ENCODE results near the gene PMEPA1. TPM values are rescaled to one million over a fixed set of nuclear protein-coding genes. Genes with fewer than 3 reads are reported as not detected.

PMEPA1 gene
- total RNA-seq, 1 donor from 2014 or later = 49.4 TPM

- H3K79me2 ChIP-seq (ENCODE audit: insufficient read depth, low read length) = peaks cover 98% of the 10 kb centered on the region
- peaks cover 97% of the 10 kb centered on the region for H4K20me1 ChIP-seq (ENCODE audit: insufficient read depth, low read length)
- H3K36me3 ChIP-seq (ENCODE audit: insufficient read depth, low read length) = no peaks in the 10 kb centered on the region
- Mint-ChIP-seq H3K9me3 (ENCODE audit: unreplicated experiment) (no peaks in the 10 kb centered on the region), H3K27me3 (ENCODE audit: low read depth, unreplicated experiment) (no peaks in the 10 kb centered on the region), H3K27ac (ENCODE audit: unreplicated experiment) (no peak overlapping the region), H3K4me1 (ENCODE audit: low read depth, unreplicated experiment) (peaks cover 5% of the 10 kb centered on the region), H3K36me3 (ENCODE audit: low read depth, unreplicated experiment) (peaks cover 5% of the 10 kb centered on the region), H3K4me3 (ENCODE audit: unreplicated experiment) (no peak overlapping the region)
- no peak for TF ChIP-seq CTCF (IDR thresholded peaks at IDR 0.05; ENCODE audit: insufficient read depth, low read depth, low read length)
- no peak for TF ChIP-seq EZH2 (IDR thresholded peaks at IDR 0.05; ENCODE audit: insufficient read depth, low read length)
- no peaks in the 10 kb centered on the region for H3K9me3 ChIP-seq (ENCODE audit: insufficient read depth, low read depth, low read length)
- H3K4me1 ChIP-seq (ENCODE audit: insufficient read depth, low read length) = peaks cover 3% of the 10 kb centered on the region
- H3K27me3 ChIP-seq (ENCODE audit: insufficient read depth, low read length) = no peaks in the 10 kb centered on the region
- FAIRE-seq (no peak), DNase-seq (ENCODE audit: low read depth) (no peak)
- H3K4me3 ChIP-seq (ENCODE audit: insufficient read depth, low read depth, low read length) = no peak overlapping the region
- H3K4me2 ChIP-seq (ENCODE audit: low read length) = no peak overlapping the region
- H2AFZ ChIP-seq (ENCODE audit: low read depth, low read length) = no peak overlapping the region
- no peak overlapping the region for H3K27ac ChIP-seq (ENCODE audit: low read depth, low read length)
- H3K9ac ChIP-seq (ENCODE audit: low read length) = no peak overlapping the region
Measured at GRCh38 chr20:57664924-57665588, 44.8 kb downstream of the PMEPA1 start.

DNA sequence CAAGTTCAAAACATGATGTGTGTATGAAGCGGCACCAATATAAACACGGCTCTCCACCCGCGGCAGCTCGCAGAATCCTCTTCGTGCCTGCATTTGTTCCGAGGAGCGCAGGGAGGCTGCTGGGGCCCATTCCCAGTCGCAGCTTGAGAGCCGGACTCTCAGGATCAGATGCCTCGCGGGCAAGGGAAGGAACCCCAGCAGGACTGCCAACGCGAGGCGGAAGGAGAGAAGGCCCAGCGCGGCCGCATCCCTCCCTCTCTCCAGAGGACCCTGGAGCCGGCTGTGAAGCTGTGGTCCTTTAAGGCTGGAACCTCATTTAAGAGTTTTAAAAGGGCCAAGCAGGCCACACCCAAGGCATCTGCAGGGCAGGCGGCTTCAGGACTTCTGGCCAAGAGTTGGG is 45.3 kb downstream of the PMEPA1 start:
- H3K79me2 ChIP-seq (ENCODE audit: insufficient read depth, low read length) = peaks cover 98% of the 10 kb centered on the region
- H4K20me1 ChIP-seq (ENCODE audit: insufficient read depth, low read length) = peaks cover 98% of the 10 kb centered on the region
- Mint-ChIP-seq H3K4me3 (ENCODE audit: unreplicated experiment) (no peak overlapping the region), H3K27me3 (ENCODE audit: low read depth, unreplicated experiment) (no peaks in the 10 kb centered on the region), H3K4me1 (ENCODE audit: low read depth, unreplicated experiment) (peaks cover 5% of the 10 kb centered on the region), H3K9me3 (ENCODE audit: unreplicated experiment) (no peaks in the 10 kb centered on the region), H3K27ac (ENCODE audit: unreplicated experiment) (no peak overlapping the region), H3K36me3 (ENCODE audit: low read depth, unreplicated experiment) (peaks cover 5% of the 10 kb centered on the region)
- no peak overlapping the region for H2AFZ ChIP-seq (ENCODE audit: low read depth, low read length)
- DNase-seq (ENCODE audit: low read depth) (no peak), FAIRE-seq (no peak)
- H3K4me2 ChIP-seq (ENCODE audit: low read length) = no peak overlapping the region
- H3K27ac ChIP-seq (ENCODE audit: low read depth, low read length) = no peak overlapping the region
- H3K9ac ChIP-seq (ENCODE audit: low read length) = no peak overlapping the region
- H3K27me3 ChIP-seq (ENCODE audit: insufficient read depth, low read length) = no peaks in the 10 kb centered on the region
- H3K36me3 ChIP-seq (ENCODE audit: insufficient read depth, low read length) = no peaks in the 10 kb centered on the region
- no peak overlapping the region for H3K4me3 ChIP-seq (ENCODE audit: insufficient read depth, low read depth, low read length)
- TF ChIP-seq CTCF (IDR thresholded peaks at IDR 0.05; ENCODE audit: insufficient read depth, low read depth, low read length) (no peak), EZH2 (IDR thresholded peaks at IDR 0.05; ENCODE audit: insufficient read depth, low read length) (no peak)
- no peaks in the 10 kb centered on the region for H3K9me3 ChIP-seq (ENCODE audit: insufficient read depth, low read depth, low read length)
- peaks cover 3% of the 10 kb centered on the region for H3K4me1 ChIP-seq (ENCODE audit: insufficient read depth, low read length)

GRCh38 chr20:57663681-57664451 is 45.9 kb downstream of the PMEPA1 start:
- TF ChIP-seq CTCF (IDR thresholded peaks at IDR 0.05; ENCODE audit: insufficient read depth, low read depth, low read length) = no peak
- no peak for TF ChIP-seq EZH2 (IDR thresholded peaks at IDR 0.05; ENCODE audit: insufficient read depth, low read length)
- Mint-ChIP-seq H3K9me3 (ENCODE audit: unreplicated experiment) (no peaks in the 10 kb centered on the region), H3K4me1 (ENCODE audit: low read depth, unreplicated experiment) (peaks cover 5% of the 10 kb centered on the region), H3K36me3 (ENCODE audit: low read depth, unreplicated experiment) (peaks cover 6% of the 10 kb centered on the region), H3K27ac (ENCODE audit: unreplicated experiment) (no peak overlapping the region), H3K4me3 (ENCODE audit: unreplicated experiment) (no peak overlapping the region), H3K27me3 (ENCODE audit: low read depth, unreplicated experiment) (no peaks in the 10 kb centered on the region)
- DNase-seq (ENCODE audit: low read depth) = no peak
- Histone ChIP-seq H3K79me2 (ENCODE audit: insufficient read depth, low read length) (peaks cover 100% of the 10 kb centered on the region), H3K27me3 (ENCODE audit: insufficient read depth, low read length) (no peaks in the 10 kb centered on the region), H4K20me1 (ENCODE audit: insufficient read depth, low read length) (peaks cover 99% of the 10 kb centered on the region), H3K4me2 (ENCODE audit: low read length) (no peak overlapping the region), H2AFZ (ENCODE audit: low read depth, low read length) (no peak overlapping the region), H3K4me3 (ENCODE audit: insufficient read depth, low read depth, low read length) (no peak overlapping the region), H3K9ac (ENCODE audit: low read length) (no peak overlapping the region), H3K4me1 (ENCODE audit: insufficient read depth, low read length) (peaks cover 3% of the 10 kb centered on the region), H3K27ac (ENCODE audit: low read depth, low read length) (no peak overlapping the region), H3K36me3 (ENCODE audit: insufficient read depth, low read length) (no peaks in the 10 kb centered on the region), H3K9me3 (ENCODE audit: insufficient read depth, low read depth, low read length) (no peaks in the 10 kb centered on the region)
- no peak for FAIRE-seq
